Neural cell (in vitro differentiated cells): Measurements from ENCODE around the gene STH. TPM values are rescaled to one million over a fixed set of nuclear protein-coding genes. Genes with fewer than 3 reads are reported as not detected.

Source experiments
- H2AFZ ChIP-seq: fragments of 200-600, 300-800 bp; sonication (generic), shearing (Covaris generic); 2 replicates; pipeline ENCODE4 v1.6.0; 2014; ENCODE audit warnings: low read depth, mild to moderate bottlenecking, antibody characterized with exemption, low read length, moderate library complexity
- H3F3A ChIP-seq: fragments of 200-600 bp; shearing (Covaris generic); 2 replicates; pipeline ENCODE4 v1.6.1; 2016; ENCODE audit warnings: mild to moderate bottlenecking, moderate library complexity, mixed read lengths, antibody characterized with exemption, low read length; ENCODE audit not compliant: insufficient read depth, poor library complexity, severe bottlenecking
- H3K27ac ChIP-seq: fragments of 200-600, 300-800 bp; sonication (generic), shearing (Covaris generic); 2 replicates; pipeline ENCODE4 v1.5.1; 2014; ENCODE audit warnings: mild to moderate bottlenecking, low read length, moderate library complexity
- H3K27me3 ChIP-seq: fragments of 300-800, 200-600 bp; sonication (generic), shearing (Covaris generic); 2 replicates; pipeline ENCODE4 v1.6.0; 2014; ENCODE audit warnings: mild to moderate bottlenecking, low read depth, low read length, moderate library complexity; ENCODE audit not compliant: insufficient read depth
- H3K36me3 ChIP-seq: fragments of 300-800, 200-600 bp; sonication (generic), shearing (Covaris generic); 2 replicates; pipeline ENCODE4 v1.5.1; 2014; ENCODE audit warnings: mild to moderate bottlenecking, antibody characterized with exemption, low read length, moderate library complexity; ENCODE audit not compliant: insufficient read depth
- H3K4me2 ChIP-seq: fragments of 300-800, 200-600 bp; sonication (generic), shearing (Covaris generic); 2 replicates; pipeline ENCODE4 v1.6.0; 2014; ENCODE audit warnings: mild to moderate bottlenecking, low read length
- H3K4me3 ChIP-seq: fragments of 300-800, 200-600 bp; sonication (generic), shearing (Covaris generic); 2 replicates; pipeline ENCODE4 v1.5.1; 2014; ENCODE audit warnings: mild to moderate bottlenecking, low read length, moderate library complexity
- H3K79me2 ChIP-seq: fragments of 200-600 bp; shearing (Covaris generic); replicated peaks from 2 replicates; pipeline ENCODE4 v1.6.0; 2014; ENCODE audit warnings: mild to moderate bottlenecking, low read length, moderate library complexity; ENCODE audit not compliant: insufficient read depth
- H3K9ac ChIP-seq: fragments of 300-800, 200-600 bp; sonication (generic), shearing (Covaris generic); 2 replicates; pipeline ENCODE4 v1.6.1; 2016; ENCODE audit warnings: mild to moderate bottlenecking, low read length, mixed read lengths
- H3K9me2 ChIP-seq: fragments of 200-600 bp; shearing (Covaris generic); 2 replicates; pipeline ENCODE4 v1.6.1; 2016; ENCODE audit warnings: mild to moderate bottlenecking, low read length, mixed read lengths; ENCODE audit not compliant: insufficient read depth
- H3K9me3 ChIP-seq: fragments of 200-600, 300-800 bp; sonication (generic), shearing (Covaris generic); 2 replicates; pipeline ENCODE4 v1.6.1; 2016; ENCODE audit warnings: mild to moderate bottlenecking, mixed run types, low read length, moderate library complexity, mixed read lengths
- H4K20me1 ChIP-seq: fragments of 200-600 bp; shearing (Covaris generic); 2 replicates; pipeline ENCODE4 v1.6.1; 2016; ENCODE audit warnings: mild to moderate bottlenecking, mixed run types; ENCODE audit not compliant: insufficient read depth
- CTCF ChIP-seq: fragments of 450-650 bp; IDR thresholded peaks from 2 replicates; pipeline ENCODE4 v1.5.1; 2014; ENCODE audit warnings: antibody characterized with exemption, mild to moderate bottlenecking, moderate library complexity; ENCODE audit not compliant: poor library complexity, severe bottlenecking
- EP300 ChIP-seq: fragments of 450-650 bp; conservative IDR thresholded peaks from 2 replicates; pipeline ENCODE4 v1.6.1; 2014; ENCODE audit warnings: antibody characterized with exemption, mild to moderate bottlenecking, moderate library complexity; ENCODE audit not compliant: poor library complexity, severe bottlenecking
- EZH2 ChIP-seq: fragments of 200-600, 300-800 bp; shearing (Covaris generic), sonication (generic); IDR thresholded peaks from 2 replicates; pipeline ENCODE4 v1.6.1; 2014; ENCODE audit warnings: antibody characterized with exemption, low read length, borderline replicate concordance, mild to moderate bottlenecking; ENCODE audit not compliant: insufficient read depth, poor library complexity, severe bottlenecking
- MXI1 ChIP-seq: fragments of 450-650 bp; conservative IDR thresholded peaks from 2 replicates; pipeline ENCODE4 v1.6.1; 2014; ENCODE audit warnings: antibody characterized with exemption, mild to moderate bottlenecking; ENCODE audit not compliant: poor library complexity, severe bottlenecking
- POLR2AphosphoS5 ChIP-seq: IDR thresholded peaks from 2 replicates; pipeline ENCODE4 v1.6.1; 2012
- RAD21 ChIP-seq: fragments of 450-650 bp; conservative IDR thresholded peaks from 2 replicates; pipeline ENCODE4 v1.6.1; 2014; ENCODE audit warnings: antibody characterized with exemption, mild to moderate bottlenecking, moderate library complexity
- SMC3 ChIP-seq: fragments of 450-650 bp; conservative IDR thresholded peaks from 2 replicates; pipeline ENCODE4 v1.6.1; 2014; ENCODE audit warnings: antibody characterized with exemption, mild to moderate bottlenecking, moderate library complexity; ENCODE audit not compliant: poor library complexity
- TAF1 ChIP-seq: IDR thresholded peaks from 2 replicates; pipeline ENCODE4 v1.6.1; 2012; ENCODE audit warnings: low read depth
- polyA plus RNA-seq: library from polyadenylated mRNA; depleted of rRNA; stranded (reverse); fragments of >200 nt; gene quantifications from 2 replicates; pipeline ENCODE4 v1.2.3, GENCODE V29; 2014
- TF ChIP-seq, protein P1 (sequence below): IDR thresholded peaks from 2 replicates; pipeline ENCODE4 v1.6.1; 2012; ENCODE audit warnings: borderline replicate concordance

STH gene
- polyA plus RNA-seq, 1 donor from 2014 or later, result not detected

DNA sequence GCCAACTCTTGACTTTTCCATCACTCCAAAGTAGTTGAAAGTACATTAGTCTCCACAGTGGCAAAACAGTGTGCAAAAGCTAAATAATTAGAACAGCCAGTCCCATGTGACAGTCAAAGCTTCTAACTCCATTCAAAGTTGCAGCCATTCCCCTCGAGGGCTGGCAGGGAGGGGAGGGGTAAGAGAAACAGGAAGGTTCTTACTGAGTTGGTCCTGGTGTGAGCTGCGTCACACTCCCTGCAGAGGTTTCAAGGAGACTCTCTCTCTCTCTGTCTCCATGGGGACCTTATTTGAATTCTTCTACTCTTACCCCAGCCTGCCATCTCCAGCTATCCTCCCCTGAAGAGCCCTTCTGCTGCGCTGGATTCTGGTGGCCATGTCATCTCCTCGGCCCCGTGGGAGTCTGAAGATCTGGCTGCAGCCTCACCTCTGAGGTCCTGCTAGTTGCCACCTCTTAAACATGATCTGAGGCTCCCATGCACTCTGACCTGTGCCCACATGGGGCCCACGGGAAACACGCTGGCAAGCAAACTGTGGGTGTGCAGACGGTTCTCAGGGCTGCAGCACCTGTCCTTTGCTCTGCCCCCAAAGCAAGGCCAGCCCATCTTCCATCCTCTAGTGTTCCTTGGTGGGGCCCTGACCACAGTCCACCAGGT lies 23.3 kb upstream of the STH start:
- no peaks in the 10 kb centered on the region for H3F3A ChIP-seq
- no peak overlapping the region for H3K4me2 ChIP-seq
- no peaks in the 10 kb centered on the region for H3K27me3 ChIP-seq
- H3K79me2 ChIP-seq, result no peaks in the 10 kb centered on the region
- no peak overlapping the region for H2AFZ ChIP-seq
- no peaks in the 10 kb centered on the region for H3K9me2 ChIP-seq
- H3K9ac ChIP-seq, result no peak overlapping the region
- TF ChIP-seq EP300, result no peak
- no peak for TF ChIP-seq EZH2
- TF ChIP-seq POLR2AphosphoS5, result no peak
- TF ChIP-seq RAD21, result no peak
- no peak for TF ChIP-seq SMC3
- TF ChIP-seq, protein P1, sequence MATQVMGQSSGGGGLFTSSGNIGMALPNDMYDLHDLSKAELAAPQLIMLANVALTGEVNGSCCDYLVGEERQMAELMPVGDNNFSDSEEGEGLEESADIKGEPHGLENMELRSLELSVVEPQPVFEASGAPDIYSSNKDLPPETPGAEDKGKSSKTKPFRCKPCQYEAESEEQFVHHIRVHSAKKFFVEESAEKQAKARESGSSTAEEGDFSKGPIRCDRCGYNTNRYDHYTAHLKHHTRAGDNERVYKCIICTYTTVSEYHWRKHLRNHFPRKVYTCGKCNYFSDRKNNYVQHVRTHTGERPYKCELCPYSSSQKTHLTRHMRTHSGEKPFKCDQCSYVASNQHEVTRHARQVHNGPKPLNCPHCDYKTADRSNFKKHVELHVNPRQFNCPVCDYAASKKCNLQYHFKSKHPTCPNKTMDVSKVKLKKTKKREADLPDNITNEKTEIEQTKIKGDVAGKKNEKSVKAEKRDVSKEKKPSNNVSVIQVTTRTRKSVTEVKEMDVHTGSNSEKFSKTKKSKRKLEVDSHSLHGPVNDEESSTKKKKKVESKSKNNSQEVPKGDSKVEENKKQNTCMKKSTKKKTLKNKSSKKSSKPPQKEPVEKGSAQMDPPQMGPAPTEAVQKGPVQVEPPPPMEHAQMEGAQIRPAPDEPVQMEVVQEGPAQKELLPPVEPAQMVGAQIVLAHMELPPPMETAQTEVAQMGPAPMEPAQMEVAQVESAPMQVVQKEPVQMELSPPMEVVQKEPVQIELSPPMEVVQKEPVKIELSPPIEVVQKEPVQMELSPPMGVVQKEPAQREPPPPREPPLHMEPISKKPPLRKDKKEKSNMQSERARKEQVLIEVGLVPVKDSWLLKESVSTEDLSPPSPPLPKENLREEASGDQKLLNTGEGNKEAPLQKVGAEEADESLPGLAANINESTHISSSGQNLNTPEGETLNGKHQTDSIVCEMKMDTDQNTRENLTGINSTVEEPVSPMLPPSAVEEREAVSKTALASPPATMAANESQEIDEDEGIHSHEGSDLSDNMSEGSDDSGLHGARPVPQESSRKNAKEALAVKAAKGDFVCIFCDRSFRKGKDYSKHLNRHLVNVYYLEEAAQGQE, result no peak
- no peak for TF ChIP-seq CTCF
- no peak for TF ChIP-seq MXI1
- no peak for TF ChIP-seq TAF1
- no peak overlapping the region for H3K4me3 ChIP-seq
- H4K20me1 ChIP-seq, result no peaks in the 10 kb centered on the region
- no peak overlapping the region for H3K27ac ChIP-seq
- H3K9me3 ChIP-seq, result no peaks in the 10 kb centered on the region
- H3K36me3 ChIP-seq, result peaks cover 9% of the 10 kb centered on the region

GRCh38 chr17:45976391-45976754 lies 22.7 kb upstream of the STH start:
- TF ChIP-seq RAD21 (no peak), SMC3 (no peak)
- Histone ChIP-seq H3K27ac (no peak overlapping the region), H3K36me3 (peaks cover 9% of the 10 kb centered on the region)

More at GRCh38 chr17:45976391-45976754, 22.7 kb upstream of the STH start:
- H4K20me1 ChIP-seq, result no peaks in the 10 kb centered on the region
- H3K9ac ChIP-seq, result no peak overlapping the region
- no peaks in the 10 kb centered on the region for H3K79me2 ChIP-seq
- no peaks in the 10 kb centered on the region for H3K9me3 ChIP-seq
- no peak overlapping the region for H3K4me3 ChIP-seq
- H3K27me3 ChIP-seq, result no peaks in the 10 kb centered on the region
- no peak overlapping the region for H2AFZ ChIP-seq
- no peak overlapping the region for H3K4me2 ChIP-seq
- no peaks in the 10 kb centered on the region for H3K9me2 ChIP-seq
- no peaks in the 10 kb centered on the region for H3F3A ChIP-seq
